Adipocyte (in vitro differentiated cells): ENCODE measurements around the gene GAR1.
"Not testable (repeated sequence)": the region's sequence is repeated elsewhere in the genome, so short reads cannot be mapped to it uniquely, and the experiment has no call there.

ENCODE experiments used
- DNase-seq: peaks from one replicate; pipeline ENCODE4 v3.0.0-alpha.2; 2015; ENCODE audit warnings: low read depth
- H3K27me3 ChIP-seq: replicated peaks from 2 replicates; pipeline ENCODE4 v1.7.0; 2013; ENCODE audit warnings: mild to moderate bottlenecking, low read length, moderate library complexity; ENCODE audit not compliant: control insufficient read depth, insufficient read depth
- H3K36me3 ChIP-seq: 2 replicates; pipeline ENCODE4 v1.7.0; 2013; ENCODE audit warnings: low read length, mild to moderate bottlenecking, moderate library complexity; ENCODE audit not compliant: control insufficient read depth, insufficient read depth, severe bottlenecking
- H3K4me1 ChIP-seq: 2 replicates; pipeline ENCODE4 v1.7.0; 2013; ENCODE audit warnings: mild to moderate bottlenecking, low read length, moderate library complexity; ENCODE audit not compliant: control insufficient read depth, insufficient read depth
- H3K4me3 ChIP-seq: 2 replicates; pipeline ENCODE4 v1.7.0; 2013; ENCODE audit warnings: mild to moderate bottlenecking, low read length, moderate library complexity
- H3K9ac ChIP-seq: 2 replicates; pipeline ENCODE4 v1.7.0; 2013; ENCODE audit warnings: mild to moderate bottlenecking, low read length, moderate library complexity
- H3K9me3 ChIP-seq: 2 replicates; pipeline ENCODE4 v1.7.0; 2013; ENCODE audit warnings: mild to moderate bottlenecking, low read length, moderate library complexity; ENCODE audit not compliant: control insufficient read depth

The GAR1 gene

DNA sequence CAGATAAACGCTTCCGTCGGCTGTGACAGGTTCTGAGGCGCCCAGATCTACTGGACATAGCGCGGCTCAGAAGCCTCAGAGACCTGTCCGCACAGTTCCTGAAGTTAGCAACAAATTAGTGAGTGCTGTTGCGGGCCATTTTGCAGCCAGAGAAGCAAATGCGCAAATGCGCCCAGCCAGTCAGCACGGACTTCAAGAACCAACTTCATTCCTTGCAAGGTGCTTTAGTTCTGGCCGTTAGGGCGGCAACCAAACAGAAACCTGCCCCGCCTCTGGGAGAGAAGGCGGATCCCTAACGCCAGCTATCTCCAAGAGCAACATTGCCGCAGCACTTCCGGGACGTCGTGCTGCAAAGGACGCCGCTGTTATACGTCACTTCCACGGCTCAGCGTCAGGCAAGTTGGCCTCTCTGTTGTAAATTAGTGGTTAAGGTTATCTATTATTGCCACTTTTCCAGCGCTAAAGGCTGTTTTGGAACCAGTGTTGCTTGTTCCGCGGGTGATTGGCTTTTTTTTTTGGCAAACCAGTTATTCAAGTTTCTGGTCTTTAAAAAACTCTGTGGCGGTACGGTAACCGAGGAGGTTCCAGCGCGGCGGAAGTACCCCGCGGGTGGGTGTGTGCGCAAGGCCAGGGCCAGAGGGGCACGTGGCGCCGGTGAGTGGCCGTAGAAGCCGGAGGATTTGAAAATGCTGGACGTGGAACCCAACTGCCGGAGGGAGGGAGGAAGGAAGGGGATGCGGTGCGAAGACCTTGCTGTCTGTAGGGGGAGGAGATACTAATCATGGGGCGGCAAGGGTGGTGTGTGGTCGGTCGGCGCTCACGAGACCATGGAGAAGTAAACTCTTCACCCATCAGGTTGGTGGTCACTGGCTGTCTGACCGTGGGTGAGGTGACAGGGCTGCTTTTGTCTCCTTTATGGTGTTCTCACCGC is at the start of gene GAR1:
Gene GAR1, plus strand, starts transcription at position 612 of the 931 bp plus-strand sequence. CDS start 403 bp downstream, outside the sequence.
- H3K9ac ChIP-seq = peak within 1 kb of the TSS; percentile 97
- no peaks in the 10 kb centered on the region for H3K9me3 ChIP-seq
- DNase-seq = peak; percentile 96
- H3K27me3 ChIP-seq = no peaks in the 10 kb centered on the region
- H3K36me3 ChIP-seq = peaks cover 9% of the 10 kb centered on the region
- H3K4me3 ChIP-seq = peak within 1 kb of the TSS; percentile 100
- peaks cover 18% of the 10 kb centered on the region for H3K4me1 ChIP-seq

DNA sequence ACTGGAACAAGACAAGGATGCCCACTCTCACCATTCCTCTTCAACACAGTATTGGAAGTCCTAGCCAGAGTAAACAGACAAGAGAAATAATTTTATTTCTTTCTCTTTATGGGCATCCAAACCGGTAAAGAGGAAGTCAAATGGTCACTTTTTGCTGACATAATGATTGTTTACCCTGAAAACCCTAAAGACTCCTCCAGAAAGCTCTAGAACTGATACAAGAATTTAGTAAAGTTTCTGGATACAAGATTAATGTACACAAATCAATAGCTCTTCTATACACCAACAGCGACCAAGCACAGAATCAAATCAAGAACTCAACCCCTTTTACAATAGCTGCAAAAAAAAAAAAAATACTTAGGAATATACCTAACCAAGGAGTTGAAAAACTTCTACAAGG is 33.5 kb upstream of the GAR1 start:
- not testable (repeated sequence) for H3K36me3 ChIP-seq, H3K9ac ChIP-seq, H3K9me3 ChIP-seq, H3K4me1 ChIP-seq, H3K4me3 ChIP-seq, DNase-seq, H3K27me3 ChIP-seq

DNA sequence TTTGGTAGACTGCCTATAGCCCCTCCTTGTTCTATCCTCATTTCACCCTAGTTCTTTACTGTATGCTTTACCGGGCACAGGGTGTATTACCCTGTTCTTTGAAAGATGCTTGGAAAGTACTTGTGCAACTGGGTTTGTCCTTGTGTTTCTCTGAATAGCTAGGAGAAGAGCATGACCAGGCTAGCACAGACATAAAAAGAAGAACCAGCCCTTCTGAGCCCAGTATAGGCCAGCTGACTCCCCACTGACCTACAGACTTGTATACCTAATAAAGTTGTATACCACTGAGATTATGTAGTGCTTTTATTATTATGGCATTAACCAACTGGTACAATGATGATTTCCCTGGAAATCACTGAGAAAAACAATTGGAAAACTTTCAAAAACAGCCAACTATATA is 28.7 kb upstream of the GAR1 start:
- Histone ChIP-seq H3K9me3 (peaks cover 6% of the 10 kb centered on the region), H3K9ac (no peak overlapping the region), H3K4me3 (no peak overlapping the region), H3K4me1 (no peaks in the 10 kb centered on the region), H3K36me3 (no peaks in the 10 kb centered on the region), H3K27me3 (no peaks in the 10 kb centered on the region)
- no peak for DNase-seq

DNA sequence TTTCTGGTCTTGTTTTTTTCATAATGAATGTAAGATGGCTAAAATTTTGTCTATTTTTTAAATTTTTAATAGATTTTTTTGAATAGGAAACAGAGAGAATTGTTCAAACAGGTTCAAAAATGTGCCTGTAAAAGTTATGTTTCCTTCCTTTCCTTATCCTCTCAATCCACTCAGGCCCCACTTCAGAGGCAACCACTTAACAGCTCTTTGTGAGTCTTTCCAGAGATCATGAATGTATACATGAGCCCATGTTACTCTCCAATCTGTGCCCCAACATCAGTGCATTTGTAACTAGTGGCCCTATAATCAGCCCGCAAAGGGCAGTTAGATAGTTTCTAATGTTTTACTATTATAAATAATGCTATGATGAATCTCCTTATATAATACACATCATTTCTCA is 27.8 kb upstream of the GAR1 start:
- Histone ChIP-seq H3K36me3 (no peaks in the 10 kb centered on the region), H3K9me3 (peaks cover 6% of the 10 kb centered on the region), H3K4me3 (no peak overlapping the region), H3K9ac (no peak overlapping the region), H3K4me1 (no peaks in the 10 kb centered on the region), H3K27me3 (no peaks in the 10 kb centered on the region)
- DNase-seq = no peak

DNA sequence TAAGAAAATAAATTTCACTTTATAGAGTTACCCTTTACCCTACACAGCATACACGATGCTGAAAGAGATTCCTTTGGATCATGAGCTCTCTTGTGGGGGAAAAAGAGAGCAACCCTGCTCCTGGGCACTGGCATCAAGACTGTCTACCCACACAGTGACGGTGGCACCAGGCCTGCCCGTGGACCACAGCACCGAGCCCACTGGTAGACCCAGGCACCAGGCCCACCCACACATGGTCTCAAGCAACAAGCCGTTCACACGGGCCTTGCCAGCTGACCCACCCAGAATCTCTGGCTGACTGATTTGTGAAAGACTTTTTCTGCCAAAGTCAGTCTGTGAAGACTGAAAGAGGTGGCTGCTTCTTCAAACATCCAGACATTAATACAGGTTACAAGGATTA is 20.5 kb upstream of the GAR1 start:
- Histone ChIP-seq H3K27me3 (no peaks in the 10 kb centered on the region), H3K4me3 (no peak overlapping the region), H3K9ac (no peak overlapping the region), H3K4me1 (no peaks in the 10 kb centered on the region), H3K9me3 (peaks cover 31% of the 10 kb centered on the region), H3K36me3 (no peaks in the 10 kb centered on the region)
- DNase-seq = no peak

DNA sequence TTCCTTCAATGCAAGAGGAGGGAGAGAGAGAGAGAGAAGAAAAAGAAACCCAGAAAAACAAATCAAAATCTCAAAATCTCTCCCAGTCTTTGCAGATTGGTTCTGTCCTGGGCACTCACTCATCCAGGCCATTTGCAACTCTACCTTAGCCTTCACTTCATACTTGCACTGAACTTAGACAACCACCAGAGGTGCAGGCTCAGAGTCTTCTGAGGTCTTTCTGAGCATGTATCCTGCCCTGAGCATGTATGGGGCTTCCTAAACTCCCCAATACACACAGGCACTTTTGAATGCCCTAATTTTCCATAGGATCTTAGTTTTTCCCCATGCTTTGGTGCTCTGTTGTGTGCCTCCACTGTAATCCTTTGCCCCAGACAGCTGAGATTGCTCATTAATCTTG is 16.7 kb upstream of the GAR1 start:
- H3K9me3 ChIP-seq = peaks cover 28% of the 10 kb centered on the region
- no peaks in the 10 kb centered on the region for H3K27me3 ChIP-seq
- DNase-seq = no peak
- H3K36me3 ChIP-seq = no peaks in the 10 kb centered on the region
- H3K4me3 ChIP-seq = no peak overlapping the region
- no peak overlapping the region for H3K9ac ChIP-seq
- peaks cover 16% of the 10 kb centered on the region for H3K4me1 ChIP-seq

DNA sequence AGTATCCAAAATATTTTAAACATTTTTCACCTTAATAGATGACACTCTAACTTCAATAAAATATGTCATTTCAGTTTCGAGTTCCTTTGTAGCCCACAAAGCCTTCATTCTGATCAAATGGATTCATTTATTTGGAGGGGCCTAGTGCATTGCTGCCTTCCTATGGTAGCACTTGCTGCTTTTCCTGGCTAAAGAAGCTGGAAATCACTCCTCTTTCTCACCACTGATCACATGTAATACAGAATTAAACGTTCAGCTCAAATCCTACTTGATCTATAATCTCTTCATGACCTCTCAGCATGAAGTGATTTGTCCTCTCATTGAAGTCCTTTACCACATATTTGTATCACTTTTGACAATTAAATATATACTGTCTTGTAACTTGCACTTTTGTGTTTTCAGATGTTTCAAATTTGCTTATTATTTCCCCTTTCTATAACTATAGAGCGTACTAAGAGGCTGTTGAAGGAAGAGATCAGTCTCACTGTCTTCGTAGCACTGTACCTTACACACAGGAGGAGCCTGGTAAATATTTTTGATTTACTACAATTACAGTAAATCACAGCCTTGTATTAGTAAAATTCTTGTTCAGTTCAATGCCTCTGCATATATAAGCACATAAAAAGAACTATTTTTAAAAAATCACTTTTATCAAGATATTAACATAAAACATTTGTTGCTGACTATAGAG is 14.3 kb upstream of the GAR1 start:
- H3K4me3 ChIP-seq = peak overlapping the region; percentile 31
- peaks cover 16% of the 10 kb centered on the region for H3K4me1 ChIP-seq
- peaks cover 15% of the 10 kb centered on the region for H3K9me3 ChIP-seq
- no peaks in the 10 kb centered on the region for H3K36me3 ChIP-seq
- H3K27me3 ChIP-seq = no peaks in the 10 kb centered on the region
- no peak for DNase-seq
- H3K9ac ChIP-seq = peak overlapping the region; percentile 13

DNA sequence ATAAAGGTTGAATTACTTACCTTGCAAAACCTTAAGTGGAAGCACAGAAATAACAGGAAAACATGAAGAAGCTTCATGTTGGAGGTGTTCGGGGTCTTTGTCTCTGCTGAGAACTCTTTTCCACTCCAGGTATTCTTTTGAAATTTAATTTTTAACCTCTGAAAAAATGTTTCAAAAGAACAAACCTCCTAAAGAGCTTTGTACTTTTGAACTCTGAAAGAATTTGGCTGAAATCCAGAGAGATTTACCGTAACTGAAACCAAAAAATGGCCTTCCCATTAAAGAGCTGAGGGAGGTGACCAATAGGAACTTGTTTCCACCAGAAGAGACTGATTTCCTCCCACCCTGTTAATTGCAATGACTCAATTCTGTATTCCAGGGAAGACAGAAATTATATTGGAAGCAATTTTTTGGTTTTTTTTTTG is 13.7 kb upstream of the GAR1 start, which contains the start of gene CFI:
Gene CFI, minus strand, starts transcription at position 105 of the 425 bp plus-strand sequence. Its CDS starts 28 bp downstream, at position 77.
- Histone ChIP-seq H3K9me3 (peaks cover 8% of the 10 kb centered on the region), H3K9ac (peak within 1 kb of the TSS; percentile 13), H3K4me1 (peaks cover 16% of the 10 kb centered on the region), H3K27me3 (no peaks in the 10 kb centered on the region), H3K36me3 (no peaks in the 10 kb centered on the region), H3K4me3 (peak within 1 kb of the TSS; percentile 58)
- DNase-seq = peak; percentile 79

DNA sequence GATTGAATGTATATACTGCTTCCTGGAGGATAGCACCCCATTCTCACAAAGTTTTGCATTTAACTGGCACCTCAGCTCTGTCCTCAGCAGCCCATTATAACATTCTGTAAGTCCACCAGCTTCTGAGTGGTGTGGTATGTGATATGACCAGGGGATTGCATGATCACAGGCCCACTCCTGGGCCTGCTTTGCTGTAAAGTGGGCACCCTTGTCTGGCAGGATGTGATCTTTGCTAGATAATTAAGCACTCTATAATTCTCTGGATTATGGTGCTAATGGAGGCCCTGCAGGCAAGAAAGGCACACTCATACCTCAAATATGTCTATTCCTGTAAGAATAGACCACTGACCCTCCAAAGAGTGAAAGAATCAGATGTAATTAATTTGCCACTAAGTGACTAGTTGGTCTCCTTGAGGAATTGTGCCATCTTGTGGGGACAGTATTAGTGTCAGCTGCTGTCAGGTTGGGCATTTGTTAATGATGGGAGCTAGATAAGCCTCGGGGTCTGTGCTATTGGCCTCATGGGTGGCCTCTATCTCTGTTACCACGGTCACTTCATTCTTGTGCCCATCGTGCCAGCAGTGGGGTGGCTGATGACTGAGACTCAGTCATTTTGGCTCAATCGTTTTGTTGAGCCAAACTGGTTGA is 11.5 kb upstream of the GAR1 start:
- peak; percentile 53 for DNase-seq
- no peak overlapping the region for H3K4me3 ChIP-seq

DNA sequence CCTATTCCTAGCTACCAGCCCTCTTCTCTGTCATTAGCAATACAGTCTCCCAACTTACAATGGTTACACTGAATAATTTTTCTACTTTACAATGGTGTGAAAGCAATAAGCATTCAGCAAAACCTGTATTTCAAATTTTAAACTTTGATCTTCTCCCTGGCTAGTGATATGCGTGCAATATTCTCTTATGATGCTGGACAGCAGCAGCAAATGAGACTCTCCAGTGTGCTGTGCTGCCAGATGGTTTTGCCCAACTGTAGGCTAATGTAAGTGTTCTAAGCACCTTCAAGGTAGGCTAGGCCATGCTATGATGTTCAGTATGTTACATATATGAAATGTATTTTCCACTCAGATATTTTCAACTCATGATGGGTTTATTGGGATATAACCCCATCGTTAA is 5.9 kb upstream of the GAR1 start:
- Histone ChIP-seq H3K27me3 (no peaks in the 10 kb centered on the region), H3K36me3 (no peaks in the 10 kb centered on the region), H3K4me3 (no peak overlapping the region), H3K4me1 (peaks cover 1% of the 10 kb centered on the region), H3K9ac (no peak overlapping the region), H3K9me3 (no peaks in the 10 kb centered on the region)
- no peak for DNase-seq

More for the DNA sequence above, 11.5 kb upstream of the GAR1 start:
- Histone ChIP-seq H3K27me3 (no peaks in the 10 kb centered on the region), H3K36me3 (no peaks in the 10 kb centered on the region), H3K9me3 (no peaks in the 10 kb centered on the region), H3K4me1 (peaks cover 16% of the 10 kb centered on the region), H3K9ac (no peak overlapping the region)
